HUES48 (cell line): ENCODE measurements around the gene SLC35F6.
"Not testable (repeated sequence)": the region's sequence is repeated elsewhere in the genome, so short reads cannot be mapped to it uniquely, and the experiment has no call there.

Source experiments
- H3K27ac ChIP-seq: one replicate; pipeline ENCODE4 v1.7.0; 2013; ENCODE audit warnings: low read depth, low read length, inconsistent platforms
- H3K27me3 ChIP-seq: 2 replicates; pipeline ENCODE4 v1.6.1; 2013; ENCODE audit warnings: mild to moderate bottlenecking, low read length; ENCODE audit not compliant: control insufficient read depth, insufficient read depth
- H3K36me3 ChIP-seq: 2 replicates; pipeline ENCODE4 v1.6.1; 2013; ENCODE audit warnings: low read length; ENCODE audit not compliant: control insufficient read depth, insufficient read depth
- H3K4me1 ChIP-seq: 2 replicates; pipeline ENCODE4 v1.6.1; 2013; ENCODE audit warnings: mild to moderate bottlenecking, low read length; ENCODE audit not compliant: control insufficient read depth, insufficient read depth
- H3K4me3 ChIP-seq: 2 replicates; pipeline ENCODE4 v1.5.1; 2013; ENCODE audit warnings: mild to moderate bottlenecking, low read depth, low read length
- H3K9ac ChIP-seq: 2 replicates; pipeline ENCODE4 v1.6.1; 2013; ENCODE audit warnings: mild to moderate bottlenecking, low read depth, low read length, moderate library complexity
- H3K9me3 ChIP-seq: 2 replicates; pipeline ENCODE4 v1.6.1; 2013; ENCODE audit warnings: low read length; ENCODE audit not compliant: control insufficient read depth, insufficient read depth

SLC35F6 gene

DNA sequence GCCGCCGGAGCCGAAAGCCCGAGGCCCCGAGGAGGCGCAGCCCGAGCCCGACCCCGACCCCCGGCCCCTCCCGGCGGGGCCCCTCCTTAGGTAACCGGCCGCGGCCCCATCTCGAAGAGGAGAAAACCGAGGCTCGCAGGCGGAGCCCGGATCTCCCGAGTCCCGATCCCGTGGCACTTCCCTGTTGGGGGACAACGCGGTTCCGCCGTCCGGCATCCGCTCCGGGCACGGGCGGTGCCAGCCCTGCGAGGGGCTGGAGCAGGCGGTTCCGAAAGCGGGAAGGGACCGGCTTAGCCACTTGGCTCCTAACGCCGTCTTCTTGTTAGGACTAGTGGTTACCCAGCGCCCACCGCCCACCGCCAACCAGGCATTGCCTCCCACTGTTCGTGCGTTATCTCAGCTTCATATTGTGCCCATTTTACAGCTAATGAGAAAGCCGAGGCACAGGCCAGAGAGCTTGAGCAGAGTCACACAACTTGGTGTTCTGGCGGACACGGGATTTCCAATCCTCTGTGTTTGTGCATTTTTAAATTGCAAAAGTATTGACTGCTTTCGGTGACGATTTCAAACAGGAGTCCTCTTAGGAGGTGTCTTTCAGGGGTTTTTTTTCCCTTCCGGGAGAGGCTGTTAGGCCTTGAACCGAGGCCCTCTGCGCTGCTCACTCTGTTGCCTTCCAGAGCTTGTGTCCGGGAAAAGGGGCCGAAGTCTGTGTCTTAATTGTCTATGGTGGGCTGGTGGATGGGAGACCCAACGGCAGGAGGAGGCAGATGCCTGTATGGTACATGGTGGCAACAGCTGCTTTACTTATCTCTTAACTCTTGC is 22.3 kb downstream of the SLC35F6 start:
- no peaks in the 10 kb centered on the region for H3K9me3 ChIP-seq
- peak overlapping the region; percentile 72 for H3K27ac ChIP-seq
- H3K4me1 ChIP-seq, result no peaks in the 10 kb centered on the region
- H3K36me3 ChIP-seq, result peaks cover 14% of the 10 kb centered on the region
- H3K4me3 ChIP-seq, result peak overlapping the region; percentile 78
- peaks cover 7% of the 10 kb centered on the region; the same call in 1 of the 2 replicates for H3K27me3 ChIP-seq
- peak overlapping the region; percentile 62 for H3K9ac ChIP-seq

DNA sequence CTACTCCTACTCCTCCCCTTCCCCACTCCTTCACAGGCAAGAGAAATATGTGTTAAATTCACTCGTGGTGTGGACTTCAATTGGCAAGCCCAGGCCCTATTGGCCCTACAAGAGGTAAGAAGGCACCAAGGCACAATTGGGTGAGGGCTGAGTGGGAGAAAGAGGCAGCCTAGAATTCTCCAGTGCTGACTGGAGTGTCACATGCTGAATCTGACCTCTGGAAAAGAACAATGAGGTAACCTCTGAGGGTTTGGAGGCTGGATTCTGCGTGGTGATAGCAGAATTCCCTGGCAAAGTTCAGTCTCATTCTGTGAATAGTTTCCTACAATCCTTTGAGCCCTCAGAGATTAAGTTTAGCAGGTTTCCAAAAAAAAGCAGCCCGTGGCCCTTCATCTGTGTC is 28.6 kb downstream of the SLC35F6 start:
- no peaks in the 10 kb centered on the region for H3K4me1 ChIP-seq
- H3K4me3 ChIP-seq, result no peak overlapping the region
- no peak overlapping the region for H3K9ac ChIP-seq
- H3K27ac ChIP-seq, result peak overlapping the region; percentile 54
- H3K9me3 ChIP-seq, result no peaks in the 10 kb centered on the region
- H3K36me3 ChIP-seq, result peaks cover 61% of the 10 kb centered on the region
- no peaks in the 10 kb centered on the region for H3K27me3 ChIP-seq

DNA sequence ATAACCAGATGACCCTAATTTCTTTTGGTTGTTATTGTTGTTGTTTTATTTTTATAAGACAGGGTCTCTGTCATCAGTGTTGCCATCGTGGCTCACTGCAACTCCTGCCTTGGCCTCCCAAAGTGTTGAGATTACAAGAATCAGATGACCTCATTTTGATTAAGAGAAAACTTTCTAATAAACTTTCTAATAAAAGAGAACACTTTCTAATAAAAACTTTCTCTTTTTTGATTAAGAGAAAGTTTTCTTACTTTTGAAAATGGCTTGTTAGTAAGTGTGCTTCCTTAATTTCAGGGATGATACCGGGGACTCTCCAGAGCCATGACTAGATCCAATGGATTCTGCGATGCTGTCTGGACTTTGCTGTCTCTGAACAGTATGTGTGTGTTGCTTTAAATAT is 29.4 kb downstream of the SLC35F6 start:
- no peak overlapping the region for H3K9ac ChIP-seq
- H3K4me1 ChIP-seq, result no peaks in the 10 kb centered on the region
- peak overlapping the region; percentile 35 for H3K27ac ChIP-seq
- no peaks in the 10 kb centered on the region for H3K9me3 ChIP-seq
- peaks cover 61% of the 10 kb centered on the region for H3K36me3 ChIP-seq
- no peak overlapping the region for H3K4me3 ChIP-seq
- H3K27me3 ChIP-seq, result no peaks in the 10 kb centered on the region

DNA sequence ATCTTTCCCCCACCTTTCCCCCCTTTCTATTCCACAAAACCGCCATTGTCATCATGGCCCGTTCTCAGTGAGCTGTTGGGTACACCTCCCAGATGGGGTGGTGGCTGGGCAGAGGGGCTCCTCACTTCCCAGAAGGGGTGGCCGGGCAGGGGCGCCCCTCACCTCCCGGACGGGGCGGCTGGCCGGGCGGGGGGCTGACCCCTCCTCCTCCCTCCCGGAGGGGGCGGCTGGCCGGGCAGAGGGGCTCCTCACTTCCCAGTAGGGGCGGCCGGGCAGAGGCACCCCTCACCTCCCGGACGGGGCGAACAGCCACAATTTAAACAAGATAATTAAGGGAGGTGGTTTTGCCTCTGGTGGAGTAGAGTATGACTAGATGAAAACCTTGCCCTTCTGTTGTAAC is 31.1 kb downstream of the SLC35F6 start:
- H3K9me3 ChIP-seq, H3K27ac ChIP-seq, H3K9ac ChIP-seq, H3K27me3 ChIP-seq, H3K4me3 ChIP-seq, H3K4me1 ChIP-seq: not testable (repeated sequence)
- H3K36me3 ChIP-seq, result peaks cover 57% of the 10 kb centered on the region

DNA sequence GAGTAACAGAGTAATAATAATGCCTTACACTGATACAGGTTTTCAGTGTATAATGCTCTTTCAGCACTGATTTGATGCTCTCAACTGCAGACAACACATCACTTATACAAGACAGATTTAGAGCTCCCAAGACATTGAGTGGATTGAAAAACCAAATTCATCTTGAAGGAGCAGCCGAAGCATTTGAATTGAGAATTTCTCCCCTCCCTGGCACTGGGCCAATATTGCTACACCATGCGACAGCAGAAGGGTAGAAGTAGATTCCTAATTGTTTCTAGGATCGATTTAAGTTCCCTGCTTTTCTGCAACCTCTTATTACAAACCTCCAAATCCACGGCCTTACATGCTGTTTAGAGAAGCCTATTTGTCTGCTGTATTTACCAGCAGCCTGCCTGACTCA is 37.2 kb downstream of the SLC35F6 start:
- Histone ChIP-seq H3K9me3 (no peaks in the 10 kb centered on the region), H3K27me3 (no peaks in the 10 kb centered on the region), H3K27ac (no peak overlapping the region), H3K4me3 (no peak overlapping the region), H3K4me1 (no peaks in the 10 kb centered on the region), H3K9ac (no peak overlapping the region), H3K36me3 (peaks cover 25% of the 10 kb centered on the region)

DNA sequence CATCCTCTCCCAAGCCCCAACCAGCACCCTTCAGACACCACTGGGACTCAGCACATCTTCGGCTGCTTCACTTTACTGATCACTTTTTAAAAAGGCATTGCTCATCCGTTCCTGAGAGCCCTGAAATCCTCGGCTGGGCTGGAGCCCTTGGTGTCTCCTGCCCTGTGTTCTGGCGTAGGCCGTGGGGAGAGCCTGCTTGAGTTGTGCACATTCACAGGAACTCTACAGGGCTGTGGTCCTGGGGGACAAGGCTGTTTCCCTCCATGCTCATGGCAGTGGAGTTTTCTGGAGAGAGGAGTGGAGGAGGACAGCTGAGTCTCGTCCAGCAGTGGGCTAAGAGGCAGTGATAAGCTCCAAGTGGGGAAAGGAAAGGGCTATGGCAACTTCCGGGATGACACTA is 37.7 kb downstream of the SLC35F6 start:
- H3K9me3 ChIP-seq, result no peaks in the 10 kb centered on the region
- H3K9ac ChIP-seq, result no peak overlapping the region
- H3K4me3 ChIP-seq, result no peak overlapping the region
- H3K27ac ChIP-seq, result no peak overlapping the region
- H3K4me1 ChIP-seq, result no peaks in the 10 kb centered on the region
- no peaks in the 10 kb centered on the region for H3K27me3 ChIP-seq
- H3K36me3 ChIP-seq, result peaks cover 20% of the 10 kb centered on the region

DNA sequence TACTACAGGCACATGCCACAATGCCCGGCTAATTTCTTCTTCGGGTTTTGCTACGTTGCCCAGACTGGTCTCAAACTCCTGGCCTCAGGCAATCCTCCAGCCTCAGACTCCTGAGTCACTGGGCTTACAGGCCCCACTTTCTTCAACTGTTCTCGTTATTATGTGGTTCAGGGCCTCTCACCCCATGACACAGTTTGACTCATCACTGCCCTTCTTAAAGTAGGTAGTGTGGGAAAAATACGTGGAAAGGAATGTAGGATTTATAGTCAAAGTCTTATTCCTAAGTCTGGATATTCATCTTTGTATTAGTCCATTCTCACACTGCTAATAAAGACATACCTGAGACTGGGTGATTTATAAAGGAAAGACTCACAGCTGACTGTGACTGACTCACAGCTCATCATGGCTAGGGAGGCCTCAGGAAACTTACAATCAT is 41.2 kb downstream of the SLC35F6 start:
- H3K27me3 ChIP-seq, result no peaks in the 10 kb centered on the region
- no peak overlapping the region for H3K27ac ChIP-seq
- H3K9me3 ChIP-seq, result no peaks in the 10 kb centered on the region
- peaks cover 3% of the 10 kb centered on the region; the same call in 1 of the 2 replicates for H3K36me3 ChIP-seq
- no peaks in the 10 kb centered on the region for H3K4me1 ChIP-seq
- no peak overlapping the region for H3K9ac ChIP-seq
- no peak overlapping the region for H3K4me3 ChIP-seq

DNA sequence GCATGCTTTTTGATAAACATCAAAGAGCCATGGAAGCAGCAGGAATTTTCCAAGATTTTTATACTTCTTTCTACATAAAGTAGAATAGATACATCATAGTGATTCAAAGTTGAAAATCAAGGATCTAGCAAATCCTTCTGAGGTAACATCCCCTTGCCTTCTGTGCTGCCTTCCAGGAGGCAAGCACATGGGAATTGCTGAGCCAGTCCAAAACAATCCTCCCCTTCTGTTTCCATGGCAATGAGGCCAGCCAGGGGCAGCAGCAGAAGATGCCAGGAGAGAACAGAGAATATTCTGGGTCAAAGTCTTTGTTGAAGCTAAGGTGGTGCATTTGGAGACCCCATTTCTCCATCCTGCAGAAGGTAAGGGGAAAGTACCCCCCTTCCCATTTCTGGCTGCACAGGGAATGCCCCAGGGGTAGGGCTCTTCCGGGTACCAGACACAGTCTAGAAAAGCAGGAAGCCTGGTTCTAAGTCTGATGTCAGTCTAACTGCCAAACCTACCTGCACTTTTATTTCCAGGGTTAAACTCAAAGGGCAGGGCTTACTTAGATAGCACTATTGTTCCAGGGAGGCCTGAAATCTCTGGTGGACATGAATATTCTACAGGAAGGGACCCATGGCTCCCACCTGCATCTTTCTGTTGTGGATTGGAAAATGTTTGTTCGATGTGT is 43.8 kb downstream of the SLC35F6 start:
- Histone ChIP-seq H3K27me3 (no peaks in the 10 kb centered on the region), H3K36me3 (no peaks in the 10 kb centered on the region), H3K4me1 (no peaks in the 10 kb centered on the region), H3K9ac (no peak overlapping the region), H3K27ac (no peak overlapping the region), H3K9me3 (no peaks in the 10 kb centered on the region), H3K4me3 (no peak overlapping the region)

DNA sequence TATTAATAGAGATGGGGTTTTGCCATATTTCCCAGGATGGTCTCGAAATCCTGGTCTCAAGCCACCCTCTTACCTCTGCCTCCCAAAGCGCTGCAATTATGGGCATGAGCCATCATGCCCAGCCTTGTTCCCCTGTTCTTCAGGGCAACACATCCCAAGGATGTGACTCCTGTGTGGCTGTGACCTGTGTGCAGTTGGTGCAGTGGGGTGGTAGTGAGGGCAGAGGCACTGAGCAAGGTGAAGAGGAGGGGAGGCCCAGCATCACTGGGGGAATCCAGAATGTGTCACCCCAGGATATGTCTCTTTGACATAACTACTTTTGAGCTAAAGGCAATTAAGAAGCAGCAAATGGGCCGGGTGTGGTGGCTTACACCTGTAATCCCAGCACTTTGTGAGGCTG is 45.1 kb downstream of the SLC35F6 start:
- H3K27ac ChIP-seq, result no peak overlapping the region
- H3K27me3 ChIP-seq, result no peaks in the 10 kb centered on the region
- H3K4me1 ChIP-seq, result no peaks in the 10 kb centered on the region
- H3K9me3 ChIP-seq, result no peaks in the 10 kb centered on the region
- H3K4me3 ChIP-seq, result no peak overlapping the region
- no peak overlapping the region for H3K9ac ChIP-seq
- H3K36me3 ChIP-seq, result no peaks in the 10 kb centered on the region

DNA sequence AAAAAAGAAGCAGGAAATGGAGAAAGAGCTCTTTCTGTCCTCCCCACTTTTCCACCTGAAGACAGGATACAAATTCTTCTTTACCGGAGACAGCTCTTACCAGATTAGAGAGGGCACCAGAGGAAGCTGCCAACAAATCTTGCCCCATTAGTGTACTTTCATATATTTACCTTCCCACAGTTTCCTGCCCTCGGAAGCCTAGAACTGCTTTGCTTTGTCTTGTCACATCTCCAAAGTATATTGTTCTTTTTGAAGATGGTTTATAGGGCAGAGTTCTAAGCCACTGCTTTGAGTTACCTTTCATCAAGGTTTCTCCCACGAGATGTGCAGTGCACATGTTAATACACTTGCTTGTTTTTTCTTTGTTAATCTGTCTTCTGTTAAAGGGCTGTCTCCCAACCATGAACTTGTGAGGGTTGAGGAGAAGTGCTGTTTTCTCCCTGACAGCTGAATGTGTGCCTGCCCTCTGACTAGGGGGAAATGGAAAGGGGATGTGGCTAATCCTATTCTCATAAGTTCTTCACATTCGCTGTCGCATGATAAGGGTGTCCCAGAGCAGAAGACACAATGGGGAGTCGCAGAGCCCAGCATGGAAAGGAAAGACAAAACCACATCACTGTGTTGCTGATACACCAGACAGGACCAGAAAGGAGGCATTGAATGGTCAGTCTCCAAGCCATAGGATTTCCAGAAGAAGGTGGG is 45.9 kb downstream of the SLC35F6 start:
- Histone ChIP-seq H3K9me3 (no peaks in the 10 kb centered on the region), H3K4me1 (no peaks in the 10 kb centered on the region), H3K27ac (no peak overlapping the region), H3K27me3 (no peaks in the 10 kb centered on the region), H3K4me3 (no peak overlapping the region), H3K36me3 (no peaks in the 10 kb centered on the region), H3K9ac (no peak overlapping the region)

DNA sequence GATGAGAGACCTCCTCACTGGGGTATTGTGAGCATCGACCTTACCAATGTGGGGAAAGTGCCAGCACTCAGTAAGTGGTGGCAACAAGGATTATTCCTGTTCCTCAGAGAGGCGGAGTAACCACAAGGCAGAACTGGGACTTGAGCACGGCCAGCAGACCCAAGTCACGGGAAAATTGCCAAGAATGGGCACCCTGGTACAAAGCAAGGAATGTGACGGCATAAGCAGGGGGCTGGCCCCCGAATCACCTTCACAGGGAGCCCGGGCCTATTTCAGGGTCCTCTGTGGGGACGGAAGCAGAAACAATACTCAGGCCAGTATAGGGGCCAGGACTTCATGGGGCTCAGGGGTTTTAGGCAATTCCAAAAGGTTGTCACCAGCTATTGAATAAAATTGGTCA is 47.2 kb downstream of the SLC35F6 start:
- H3K27ac ChIP-seq, result no peak overlapping the region
- no peaks in the 10 kb centered on the region for H3K27me3 ChIP-seq
- H3K4me3 ChIP-seq, result no peak overlapping the region
- H3K4me1 ChIP-seq, result no peaks in the 10 kb centered on the region
- no peaks in the 10 kb centered on the region for H3K36me3 ChIP-seq
- no peaks in the 10 kb centered on the region for H3K9me3 ChIP-seq
- H3K9ac ChIP-seq, result no peak overlapping the region
